HepG2 (cell line): ENCODE results near the gene ZFYVE28.

Experiments
- CTCF ChIP-seq: sonication (generic); formaldehyde crosslinking; IDR thresholded peaks from 2 replicates; pipeline ENCODE4 v1.5.0; 2020; ENCODE audit warnings: mild to moderate bottlenecking, missing genetic modification reagents, moderate library complexity
- EZH2 ChIP-seq: conservative IDR thresholded peaks from 2 replicates; pipeline ENCODE4 v1.6.1; 2012; ENCODE audit warnings: mild to moderate bottlenecking, low read depth, low read length, moderate library complexity
- FOXJ3 ChIP-seq: sonication (generic); formaldehyde crosslinking; IDR thresholded peaks from 2 replicates; pipeline ENCODE4 v1.4.0; 2020; ENCODE audit warnings: missing genetic modification reagents, mild to moderate bottlenecking, borderline replicate concordance
- POLR2A ChIP-seq, 2 experiments: IDR thresholded peaks; 2 replicates each; pipeline ENCODE4 v1.6.1; 2011; ENCODE audit warnings: low read depth in 2 of 2, low read length in 2 of 2, mild to moderate bottlenecking in 1 of 2, moderate library complexity in 1 of 2; ENCODE audit not compliant: insufficient read depth in 1 of 2

GRCh38 chr4:2377241-2377640 lies 41.2 kb downstream of the ZFYVE28 start:
- TF ChIP-seq EZH2 (no peak), CTCF (CRISPR knock-in tag) (no peak), FOXJ3 (CRISPR knock-in tag) (no peak), POLR2A (IDR thresholded peaks at IDR 0.05; ENCODE audit: insufficient read depth in 1 of 2, low read depth in 2 of 2, low read length in 2 of 2) (no peak)
